Measurements from ENCODE around the gene PCID2. TPM values are rescaled to one million over a fixed set of nuclear protein-coding genes. Genes with fewer than 3 reads are reported as not detected.

The PCID2 gene
- total RNA-seq, 1 donor from 2014 or later: 41.5 TPM

DNA sequence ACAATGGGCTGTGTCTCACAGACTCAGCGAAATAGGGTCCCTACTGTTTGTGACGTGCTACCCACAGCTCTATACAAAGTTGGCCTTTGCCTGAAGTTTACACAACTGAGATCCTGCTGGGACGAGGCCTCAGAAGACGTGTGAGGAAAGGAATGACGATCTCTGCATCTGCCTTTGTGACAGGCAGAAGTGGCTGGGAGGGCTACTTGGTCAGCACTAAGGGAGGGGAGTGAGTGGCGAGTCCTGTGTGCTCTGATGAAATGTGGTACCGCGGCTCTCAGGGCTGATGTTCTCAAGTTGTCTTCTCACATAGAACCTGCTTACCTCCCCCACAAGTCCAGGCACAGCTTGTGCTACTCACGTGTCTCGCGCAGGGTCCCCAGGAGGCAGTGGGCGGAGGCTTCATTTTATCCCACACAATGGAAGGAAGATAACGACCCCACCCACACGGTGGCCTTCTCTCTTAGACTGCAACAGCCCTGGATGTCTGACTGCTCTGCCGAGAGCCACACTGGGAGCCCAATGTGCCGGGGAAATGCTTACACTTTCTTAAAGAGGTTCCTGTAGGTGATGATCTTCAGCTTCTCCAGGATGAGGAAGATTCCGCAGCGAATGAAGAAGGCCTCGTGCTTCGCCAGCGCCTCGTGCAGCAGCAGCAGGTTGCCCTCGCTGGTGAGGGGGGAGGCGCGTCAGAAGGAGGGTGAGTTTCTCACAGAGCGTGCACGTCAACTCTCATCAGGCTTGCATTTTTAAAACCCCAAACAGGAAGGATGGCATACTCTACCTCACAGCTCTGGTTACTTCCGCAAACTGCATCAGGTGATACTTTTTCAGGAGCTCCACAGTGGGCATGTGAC lies 28.9 kb downstream of the PCID2 start:
- intact Hi-C loops (cut with DNase I): no loop called here
- Histone ChIP-seq H3K4me1 (no peaks in the 10 kb centered on the region), H3K4me3 (no peak overlapping the region), H3K9me3 (no peaks in the 10 kb centered on the region), H3K27me3 (no peaks in the 10 kb centered on the region), H3K27ac (no peak overlapping the region), H3K36me3 (peaks cover 85% of the 10 kb centered on the region)
- no peak for ATAC-seq
- TF ChIP-seq, protein P1, sequence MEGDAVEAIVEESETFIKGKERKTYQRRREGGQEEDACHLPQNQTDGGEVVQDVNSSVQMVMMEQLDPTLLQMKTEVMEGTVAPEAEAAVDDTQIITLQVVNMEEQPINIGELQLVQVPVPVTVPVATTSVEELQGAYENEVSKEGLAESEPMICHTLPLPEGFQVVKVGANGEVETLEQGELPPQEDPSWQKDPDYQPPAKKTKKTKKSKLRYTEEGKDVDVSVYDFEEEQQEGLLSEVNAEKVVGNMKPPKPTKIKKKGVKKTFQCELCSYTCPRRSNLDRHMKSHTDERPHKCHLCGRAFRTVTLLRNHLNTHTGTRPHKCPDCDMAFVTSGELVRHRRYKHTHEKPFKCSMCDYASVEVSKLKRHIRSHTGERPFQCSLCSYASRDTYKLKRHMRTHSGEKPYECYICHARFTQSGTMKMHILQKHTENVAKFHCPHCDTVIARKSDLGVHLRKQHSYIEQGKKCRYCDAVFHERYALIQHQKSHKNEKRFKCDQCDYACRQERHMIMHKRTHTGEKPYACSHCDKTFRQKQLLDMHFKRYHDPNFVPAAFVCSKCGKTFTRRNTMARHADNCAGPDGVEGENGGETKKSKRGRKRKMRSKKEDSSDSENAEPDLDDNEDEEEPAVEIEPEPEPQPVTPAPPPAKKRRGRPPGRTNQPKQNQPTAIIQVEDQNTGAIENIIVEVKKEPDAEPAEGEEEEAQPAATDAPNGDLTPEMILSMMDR (IDR thresholded peaks at IDR 0.05): no peak
- no peak for DNase-seq

DNA sequence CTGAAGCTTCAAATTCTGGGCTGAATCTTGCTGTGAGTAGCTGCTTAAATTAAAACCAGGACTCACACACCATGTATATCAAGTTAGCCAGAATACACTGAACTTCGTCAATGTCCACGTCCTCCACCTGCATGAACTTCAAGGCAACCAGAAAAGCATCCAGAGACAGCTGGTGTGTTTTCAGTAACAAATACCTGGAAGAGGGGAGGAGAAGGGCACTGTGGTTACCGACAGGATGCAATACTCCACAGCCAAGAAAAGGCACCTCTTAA lies 29.6 kb downstream of the PCID2 start:
- Histone ChIP-seq H3K36me3 (peaks cover 78% of the 10 kb centered on the region), H3K27ac (no peak overlapping the region), H3K9me3 (no peaks in the 10 kb centered on the region), H3K27me3 (no peaks in the 10 kb centered on the region), H3K4me1 (no peaks in the 10 kb centered on the region), H3K4me3 (no peak overlapping the region)
- DNase-seq: no peak
- intact Hi-C loops (cut with DNase I): no loop called here
- ATAC-seq: no peak
- TF ChIP-seq, protein P1 (IDR thresholded peaks at IDR 0.05): no peak

DNA sequence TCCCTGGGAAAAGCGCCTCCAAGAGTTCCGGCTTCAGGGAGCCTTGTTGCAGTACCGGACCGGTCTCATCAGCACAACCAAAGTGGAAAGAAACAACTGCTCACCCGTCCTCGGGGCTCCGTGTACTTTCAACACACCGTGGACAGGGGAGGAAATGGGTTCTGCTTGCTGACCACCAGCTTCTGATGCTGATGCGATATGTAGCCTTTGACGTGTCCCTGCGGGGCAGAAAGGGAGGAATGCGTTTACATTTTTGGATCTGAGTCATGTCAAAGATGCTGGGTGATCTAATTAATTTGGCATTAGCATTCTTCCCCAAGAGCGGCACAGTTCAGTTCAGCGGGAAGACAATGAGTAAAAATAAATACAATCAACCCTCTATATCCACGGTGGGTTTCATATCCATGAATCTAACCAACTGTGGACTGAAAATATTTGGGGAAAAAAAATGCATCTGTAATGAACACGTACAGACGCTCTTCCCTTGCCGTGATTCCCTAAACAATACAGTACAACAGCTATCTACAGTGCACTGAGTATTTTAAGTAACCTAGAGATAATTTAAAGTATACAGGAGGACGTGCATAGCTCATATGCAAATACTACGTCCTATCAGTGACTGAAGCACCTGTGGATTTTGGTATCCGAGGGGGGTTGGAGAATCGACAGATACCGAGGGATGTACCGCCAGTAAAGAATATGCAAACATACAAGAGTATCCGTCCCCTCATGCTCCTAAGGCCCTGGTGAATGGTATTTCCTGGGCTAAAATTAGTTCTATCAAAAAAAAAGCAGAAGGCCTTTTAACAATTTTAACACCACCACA lies 30.2 kb downstream of the PCID2 start:
- intact Hi-C loops (cut with DNase I): no loop called here
- H3K4me1 ChIP-seq: no peaks in the 10 kb centered on the region
- ATAC-seq (no peak), DNase-seq (no peak)
- H3K27me3 ChIP-seq: no peaks in the 10 kb centered on the region
- H3K4me3 ChIP-seq: no peak overlapping the region
- H3K36me3 ChIP-seq: peaks cover 72% of the 10 kb centered on the region
- TF ChIP-seq, protein P1 (IDR thresholded peaks at IDR 0.05): no peak
- no peaks in the 10 kb centered on the region for H3K9me3 ChIP-seq
- H3K27ac ChIP-seq: no peak overlapping the region

DNA sequence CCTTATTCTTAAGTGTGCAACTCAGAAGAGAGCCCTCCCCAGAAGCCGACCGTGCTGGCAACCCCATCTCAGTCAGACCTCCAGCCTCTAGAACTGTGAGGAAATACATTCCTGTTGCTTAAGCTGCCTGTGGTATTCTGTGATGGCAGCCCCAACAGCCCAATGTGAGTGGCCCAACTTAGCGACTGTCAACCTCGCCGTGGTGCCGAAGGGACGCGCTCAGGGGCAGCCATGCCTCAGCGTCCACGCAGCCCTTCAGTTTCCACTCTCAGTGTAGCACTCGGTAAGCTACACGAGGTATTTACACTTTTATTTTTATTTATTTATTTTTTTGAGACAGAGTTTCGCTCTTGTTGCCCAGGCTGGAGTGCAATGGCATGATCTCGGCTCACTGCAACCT lies 31.6 kb downstream of the PCID2 start:
- no peak overlapping the region for H3K27ac ChIP-seq
- H3K4me1 ChIP-seq: no peaks in the 10 kb centered on the region
- no peaks in the 10 kb centered on the region for H3K9me3 ChIP-seq
- ATAC-seq (no peak), DNase-seq (no peak)
- TF ChIP-seq, protein P1 (IDR thresholded peaks at IDR 0.05): no peak
- peaks cover 67% of the 10 kb centered on the region for H3K36me3 ChIP-seq
- H3K27me3 ChIP-seq: no peaks in the 10 kb centered on the region
- intact Hi-C loops (cut with DNase I): no loop called here
- no peak overlapping the region for H3K4me3 ChIP-seq

DNA sequence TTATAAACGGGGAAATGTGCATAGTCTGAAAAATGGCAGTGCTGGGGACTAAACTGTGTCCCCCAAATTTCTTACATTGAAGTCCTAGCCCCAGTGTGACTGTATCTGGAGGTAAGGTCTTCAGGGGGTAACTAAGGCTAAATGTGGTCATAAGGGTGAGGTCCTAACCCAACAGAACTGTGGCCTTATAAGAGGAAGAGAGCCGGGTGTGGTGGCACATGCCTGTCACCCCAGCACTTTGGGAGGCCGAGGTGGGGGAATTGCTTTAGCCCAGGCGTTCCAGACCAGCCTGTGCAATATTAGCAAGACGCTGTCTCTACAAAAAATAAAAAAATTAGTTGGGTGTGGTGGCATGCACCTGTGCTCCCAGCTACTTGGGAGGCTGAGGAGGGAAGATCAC lies 32.2 kb downstream of the PCID2 start:
- H3K4me3 ChIP-seq: no peak overlapping the region
- H3K36me3 ChIP-seq: peaks cover 63% of the 10 kb centered on the region
- H3K9me3 ChIP-seq: no peaks in the 10 kb centered on the region
- intact Hi-C loops (cut with DNase I): no loop called here
- no peaks in the 10 kb centered on the region for H3K27me3 ChIP-seq
- no peak overlapping the region for H3K27ac ChIP-seq
- H3K4me1 ChIP-seq: no peaks in the 10 kb centered on the region
- DNase-seq (no peak), ATAC-seq (peak; percentile 75)
- TF ChIP-seq, protein P1 (IDR thresholded peaks at IDR 0.05): no peak

Measured in upper lobe of right lung (tissue), 1 donor.